Esophagus squamous epithelium (tissue), 4 donors: ENCODE data around the gene ZNF440.
A peak's percentile ranks its signal among the peaks of the same experiment; 100 is the strongest.

Experiments used
- POLR2A ChIP-seq, 4 donors: fragments of 450-650 bp; IDR thresholded peaks; one replicate each; pipeline ENCODE4 v1.6.1; 2017; ENCODE audit warnings: antibody characterized with exemption in 4 of 4, mild to moderate bottlenecking in 4 of 4, moderate library complexity in 3 of 4
- TF ChIP-seq, protein P1 (sequence below), 6 experiments: fragments of 450-650 bp in 4 of 6; fragments of 200-600 bp in 2 of 6; sonication (generic) in 2 of 6; IDR thresholded peaks; one replicate each; pipeline ENCODE4 v1.5.1; 2016 to 2019; ENCODE audit warnings: antibody characterized with exemption in 6 of 6, mild to moderate bottlenecking in 4 of 6, moderate library complexity in 4 of 6

DNA sequence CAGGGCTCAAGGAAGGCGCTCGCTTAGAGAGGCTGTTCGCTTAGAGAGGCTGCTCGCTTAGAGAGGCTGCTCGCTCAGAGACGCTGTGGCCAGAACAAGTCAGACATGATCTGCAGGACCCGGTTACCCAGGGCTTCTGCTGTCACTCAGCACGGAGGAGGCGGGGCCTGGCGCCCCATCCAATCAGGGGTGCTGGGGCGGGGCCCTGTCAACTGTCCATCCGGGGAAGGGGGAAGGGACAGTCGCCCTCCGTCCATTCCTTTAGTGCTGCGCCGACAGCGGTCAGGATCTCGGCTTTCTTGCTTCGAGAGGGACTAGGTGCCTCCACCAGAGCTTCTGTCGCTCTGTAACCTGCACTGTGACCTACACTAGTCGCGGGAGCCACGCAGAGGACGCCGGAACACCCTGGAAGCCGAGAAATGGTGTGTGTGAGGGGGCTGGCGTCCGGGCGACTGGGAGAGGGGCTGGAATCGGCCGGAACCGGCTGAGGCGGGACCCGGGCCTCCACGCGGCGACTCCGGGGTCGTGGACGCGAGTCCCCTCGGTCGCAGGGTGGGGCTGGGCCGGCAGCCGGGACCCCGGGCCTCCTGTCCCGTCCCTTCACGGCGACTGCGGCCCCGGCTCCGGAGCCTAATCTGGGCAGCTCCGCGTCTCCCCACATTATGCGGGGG is at the start of gene ZNF440:
- TF ChIP-seq, protein P1, sequence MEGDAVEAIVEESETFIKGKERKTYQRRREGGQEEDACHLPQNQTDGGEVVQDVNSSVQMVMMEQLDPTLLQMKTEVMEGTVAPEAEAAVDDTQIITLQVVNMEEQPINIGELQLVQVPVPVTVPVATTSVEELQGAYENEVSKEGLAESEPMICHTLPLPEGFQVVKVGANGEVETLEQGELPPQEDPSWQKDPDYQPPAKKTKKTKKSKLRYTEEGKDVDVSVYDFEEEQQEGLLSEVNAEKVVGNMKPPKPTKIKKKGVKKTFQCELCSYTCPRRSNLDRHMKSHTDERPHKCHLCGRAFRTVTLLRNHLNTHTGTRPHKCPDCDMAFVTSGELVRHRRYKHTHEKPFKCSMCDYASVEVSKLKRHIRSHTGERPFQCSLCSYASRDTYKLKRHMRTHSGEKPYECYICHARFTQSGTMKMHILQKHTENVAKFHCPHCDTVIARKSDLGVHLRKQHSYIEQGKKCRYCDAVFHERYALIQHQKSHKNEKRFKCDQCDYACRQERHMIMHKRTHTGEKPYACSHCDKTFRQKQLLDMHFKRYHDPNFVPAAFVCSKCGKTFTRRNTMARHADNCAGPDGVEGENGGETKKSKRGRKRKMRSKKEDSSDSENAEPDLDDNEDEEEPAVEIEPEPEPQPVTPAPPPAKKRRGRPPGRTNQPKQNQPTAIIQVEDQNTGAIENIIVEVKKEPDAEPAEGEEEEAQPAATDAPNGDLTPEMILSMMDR (IDR thresholded peaks at IDR 0.05), result no peak
- peak in 3 of 4 donors; percentile 79 to 89 (median 83) for TF ChIP-seq POLR2A (IDR thresholded peaks at IDR 0.05)
